KOPT-K1 (cell line): ENCODE results near the gene SUMF1.

Source experiments
- H3K27ac ChIP-seq: fragments of 200-600 bp; sonication (generic); 2 replicates; pipeline ENCODE4 v1.5.1; 2016; ENCODE audit warnings: antibody characterized with exemption, mild to moderate bottlenecking, low read depth, low read length; ENCODE audit not compliant: poor library complexity, severe bottlenecking
- H3K36me3 ChIP-seq: fragments of 200-600 bp; sonication (generic); 2 replicates; pipeline ENCODE4 v1.5.1; 2017; ENCODE audit warnings: antibody characterized with exemption, mild to moderate bottlenecking, low read length, moderate library complexity; ENCODE audit not compliant: insufficient read depth
- H3K9me3 ChIP-seq: fragments of 200-600 bp; sonication (generic); 2 replicates; pipeline ENCODE4 v1.5.1; 2017; ENCODE audit warnings: antibody characterized with exemption, low read length, mild to moderate bottlenecking; ENCODE audit not compliant: insufficient read depth, poor library complexity, severe bottlenecking

The SUMF1 gene

GRCh38 chr3:4492208-4493013 lies 25.3 kb upstream of the SUMF1 start:
- Histone ChIP-seq H3K36me3 (no peaks in the 10 kb centered on the region), H3K27ac (peak overlapping the region; percentile 4), H3K9me3 (no peaks in the 10 kb centered on the region)

DNA sequence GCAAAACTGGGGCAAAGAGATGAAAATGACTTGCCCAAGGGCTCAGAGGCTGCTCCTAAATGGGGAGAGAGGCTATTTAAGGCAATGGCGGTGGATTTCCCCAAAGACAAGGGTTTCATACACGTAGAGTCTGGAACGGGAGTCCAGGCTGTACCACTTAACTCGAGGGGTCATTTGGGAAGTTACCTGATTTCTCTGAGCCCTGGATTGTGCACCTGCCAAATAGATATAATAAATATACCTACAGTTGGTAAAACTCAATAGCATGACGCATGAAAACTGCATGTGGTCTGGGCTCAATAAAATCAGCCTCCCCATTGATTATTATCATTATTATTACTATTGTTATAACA lies 24.8 kb upstream of the SUMF1 start:
- H3K27ac ChIP-seq, result no peak overlapping the region
- no peaks in the 10 kb centered on the region for H3K36me3 ChIP-seq
- no peaks in the 10 kb centered on the region for H3K9me3 ChIP-seq

GRCh38 chr3:4478261-4478660 lies 11.2 kb upstream of the SUMF1 start:
- H3K9me3 ChIP-seq, result no peaks in the 10 kb centered on the region
- H3K27ac ChIP-seq, result no peak overlapping the region
- no peaks in the 10 kb centered on the region for H3K36me3 ChIP-seq

DNA sequence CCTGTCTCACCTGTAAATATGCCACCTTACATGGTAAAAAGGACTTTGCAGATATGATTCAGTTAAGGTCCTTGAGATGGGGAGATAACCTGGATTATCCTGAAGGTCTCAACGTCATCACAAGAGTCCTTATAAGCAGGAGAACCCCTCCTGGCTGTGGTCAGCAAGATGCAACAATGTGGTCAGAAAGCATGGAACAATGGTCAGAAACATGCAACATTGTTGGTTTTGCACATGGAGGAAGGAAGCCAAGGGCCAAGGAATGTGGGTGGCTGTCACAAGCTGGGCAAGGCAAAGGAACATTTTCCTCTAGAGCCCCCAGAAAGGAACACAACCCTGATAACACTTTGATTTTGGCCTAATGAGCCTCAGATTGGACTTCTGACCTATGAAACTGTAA lies 9.4 kb upstream of the SUMF1 start:
- H3K9me3 ChIP-seq, result no peaks in the 10 kb centered on the region
- H3K27ac ChIP-seq, result no peak overlapping the region
- no peaks in the 10 kb centered on the region for H3K36me3 ChIP-seq

- Histone ChIP-seq H3K27ac (no peak overlapping the region), H3K9me3 (no peaks in the 10 kb centered on the region), H3K36me3 (no peaks in the 10 kb centered on the region)
Observed at GRCh38 chr3:4475804-4476203, 8.7 kb upstream of the SUMF1 start.

DNA sequence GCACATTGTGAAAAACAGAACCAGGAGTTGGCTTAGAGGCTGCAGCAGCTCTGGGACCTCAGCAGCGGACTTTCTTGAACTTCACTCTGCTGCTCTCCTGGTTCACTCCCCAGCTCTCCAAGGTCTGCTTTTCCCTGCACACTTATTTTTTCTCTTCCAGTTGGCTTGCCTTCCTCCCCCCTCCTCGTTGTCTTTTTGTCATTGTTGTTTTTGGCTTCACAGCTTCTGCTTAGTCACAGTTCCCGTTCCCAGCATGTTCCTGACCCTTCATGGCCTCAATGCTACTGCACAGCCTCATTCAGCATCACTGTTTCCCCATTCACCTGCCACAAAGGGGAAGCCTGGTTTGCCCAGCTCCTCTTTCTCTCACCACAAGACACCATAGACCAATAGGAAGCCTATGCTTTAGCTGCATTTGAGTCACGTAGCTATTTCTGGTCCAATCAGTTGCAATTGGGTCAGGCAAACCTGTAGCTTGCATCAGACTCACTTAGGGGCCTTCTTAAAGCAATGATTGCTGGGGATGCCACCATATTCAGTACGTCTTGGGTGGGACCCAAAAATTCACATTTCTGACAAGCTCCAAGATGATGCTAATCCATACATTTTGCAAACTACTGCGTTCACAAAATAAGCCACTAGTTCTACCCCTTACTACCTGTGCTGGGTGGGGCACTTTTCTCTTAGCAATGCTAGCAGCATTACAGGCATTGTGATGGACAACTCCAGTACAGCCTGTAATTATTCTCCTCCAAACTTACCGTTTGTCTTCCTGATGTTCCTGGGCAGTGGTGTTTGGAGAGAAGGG lies 7.8 kb upstream of the SUMF1 start:
- Histone ChIP-seq H3K9me3 (no peaks in the 10 kb centered on the region), H3K36me3 (no peaks in the 10 kb centered on the region), H3K27ac (no peak overlapping the region)

- H3K27ac ChIP-seq, result no peak overlapping the region
- no peaks in the 10 kb centered on the region for H3K9me3 ChIP-seq
- H3K36me3 ChIP-seq, result no peaks in the 10 kb centered on the region
Observed at GRCh38 chr3:4472766-4473165, 5.7 kb upstream of the SUMF1 start.

DNA sequence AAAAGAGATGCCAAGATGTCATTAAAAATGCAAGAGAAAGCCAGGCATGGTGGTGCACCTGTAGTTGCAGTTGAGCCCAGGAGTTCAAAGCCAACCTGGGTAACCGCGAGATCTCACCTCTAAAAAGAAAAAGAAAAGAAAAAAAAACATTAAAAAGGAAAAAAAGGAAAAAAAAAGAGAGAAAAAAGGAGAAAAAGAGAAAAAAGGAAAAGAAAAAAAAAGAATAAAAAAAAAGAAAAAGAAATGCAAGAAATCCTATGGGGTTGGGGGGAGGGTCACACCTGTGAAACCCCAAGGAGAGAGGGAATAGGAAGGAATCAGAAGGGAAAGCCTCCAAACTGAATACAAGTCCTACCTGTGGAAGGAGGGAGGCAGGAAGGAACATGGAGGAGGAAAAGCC lies 5.2 kb upstream of the SUMF1 start:
- Histone ChIP-seq H3K9me3 (no peaks in the 10 kb centered on the region), H3K27ac (no peak overlapping the region), H3K36me3 (no peaks in the 10 kb centered on the region)

- no peak overlapping the region for H3K27ac ChIP-seq
- no peaks in the 10 kb centered on the region for H3K36me3 ChIP-seq
- no peaks in the 10 kb centered on the region for H3K9me3 ChIP-seq
Observed at GRCh38 chr3:4471907-4472306, 4.8 kb upstream of the SUMF1 start.

DNA sequence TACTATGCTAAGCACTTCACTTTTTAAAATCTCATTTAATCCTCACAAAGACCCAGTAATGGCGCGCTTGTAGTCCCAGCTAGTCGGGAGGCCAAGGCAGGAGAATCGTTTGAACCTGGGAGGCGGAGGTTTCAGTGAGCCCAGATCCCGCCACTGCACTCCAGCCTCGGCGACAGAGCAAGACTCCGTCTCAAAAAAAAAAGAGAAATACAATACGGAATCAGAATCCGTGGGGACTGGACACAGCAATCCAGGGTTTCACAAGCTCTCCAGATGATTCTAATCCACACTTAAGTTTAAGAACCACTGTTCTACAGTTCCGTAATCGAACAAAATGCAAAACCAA lies 426 bp upstream of the SUMF1 start:
- Histone ChIP-seq H3K27ac (peak overlapping the region; percentile 45), H3K9me3 (no peaks in the 10 kb centered on the region), H3K36me3 (no peaks in the 10 kb centered on the region)

DNA sequence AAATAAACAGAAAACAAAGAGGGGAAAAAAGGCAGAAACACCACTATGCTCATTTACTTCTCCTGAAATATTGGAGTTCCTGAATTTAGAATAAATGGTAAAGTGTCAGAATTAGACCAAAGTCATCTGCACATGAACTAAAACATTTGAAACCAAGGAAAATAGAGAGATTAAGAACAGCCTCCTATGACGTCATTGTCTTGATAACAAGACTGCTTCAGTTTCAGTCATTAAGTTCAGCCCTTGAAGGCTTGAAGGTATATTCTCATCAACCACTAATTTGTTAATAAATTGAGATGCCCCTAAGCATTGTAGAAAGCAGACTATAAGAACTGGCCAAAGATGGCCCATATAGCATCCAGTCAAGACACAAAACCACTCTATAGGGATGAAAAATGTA lies 2.5 kb downstream of the SUMF1 start:
- Histone ChIP-seq H3K27ac (no peak overlapping the region), H3K9me3 (no peaks in the 10 kb centered on the region), H3K36me3 (no peaks in the 10 kb centered on the region)

- H3K36me3 ChIP-seq, result no peaks in the 10 kb centered on the region
- H3K9me3 ChIP-seq, result no peaks in the 10 kb centered on the region
- no peak overlapping the region for H3K27ac ChIP-seq
Observed at GRCh38 chr3:4462369-4463040, 4.6 kb downstream of the SUMF1 start.

DNA sequence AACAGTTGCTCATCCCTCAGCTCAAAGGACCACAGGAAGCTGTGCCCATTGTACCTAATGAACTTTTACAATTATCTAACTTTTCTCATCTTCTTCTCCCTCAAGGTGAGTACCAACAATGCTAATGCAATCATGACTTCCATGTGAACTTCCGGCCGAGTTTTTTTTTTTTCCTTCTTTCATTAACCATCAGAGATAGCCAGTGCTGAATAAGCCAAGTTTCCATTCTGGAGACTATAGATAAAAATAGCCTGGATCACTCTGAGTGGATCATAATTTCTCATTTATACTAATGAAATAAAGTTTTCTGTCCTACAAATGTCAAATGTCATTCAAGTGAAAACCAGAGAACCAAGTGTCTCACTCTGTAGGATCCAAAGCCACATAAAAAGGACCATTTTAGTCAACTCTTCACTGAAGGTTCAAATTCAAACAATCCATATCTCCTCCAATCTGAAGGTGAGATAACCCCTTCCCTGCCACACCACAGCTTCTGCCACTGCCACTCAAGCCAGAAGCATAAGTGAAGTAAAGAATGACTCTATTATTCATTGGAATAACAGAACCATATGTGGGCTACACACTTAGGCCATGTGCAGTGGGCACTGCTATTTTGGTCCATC lies 5.5 kb downstream of the SUMF1 start:
- Histone ChIP-seq H3K27ac (no peak overlapping the region), H3K9me3 (no peaks in the 10 kb centered on the region), H3K36me3 (no peaks in the 10 kb centered on the region)

GRCh38 chr3:4460334-4460733 lies 6.7 kb downstream of the SUMF1 start:
- H3K9me3 ChIP-seq, result no peaks in the 10 kb centered on the region
- H3K27ac ChIP-seq, result no peak overlapping the region
- no peaks in the 10 kb centered on the region for H3K36me3 ChIP-seq

DNA sequence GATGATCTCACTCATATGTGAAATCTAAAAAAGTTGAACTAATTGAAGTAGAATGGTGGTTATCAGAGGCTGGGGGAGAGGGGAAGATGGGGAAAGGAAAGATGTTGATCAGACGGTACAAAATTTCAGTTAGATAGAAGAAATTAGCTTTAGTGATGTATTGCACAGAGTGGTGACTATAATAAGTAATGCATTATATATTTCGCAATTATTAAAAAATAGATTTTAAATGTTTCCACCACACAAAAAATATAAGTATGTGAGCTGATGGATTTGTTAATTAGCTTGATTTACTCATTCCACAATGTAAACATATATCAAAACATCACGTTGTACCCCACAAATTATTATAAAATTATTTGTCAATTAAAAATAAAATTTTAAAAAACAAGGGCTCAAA lies 8.1 kb downstream of the SUMF1 start:
- Histone ChIP-seq H3K9me3 (no peaks in the 10 kb centered on the region), H3K27ac (no peak overlapping the region), H3K36me3 (no peaks in the 10 kb centered on the region)
